Measurements from ENCODE around the gene KDM2A.

- TF ChIP-seq CTCF (IDR thresholded peaks at IDR 0.05) = no peak
- no peak for TF ChIP-seq POLR2AphosphoS5 (IDR thresholded peaks at IDR 0.05)
- no peak for TF ChIP-seq POLR2A (IDR thresholded peaks at IDR 0.05; ENCODE audit: low read depth)
Observed at GRCh38 chr11:67251841-67252240, 132.8 kb downstream of the KDM2A start.
